Right lobe of liver (tissue), 4 donors: Measurements from ENCODE around the gene PDE4B.

ENCODE experiments used
- CTCF ChIP-seq, 4 donors: fragments of 200-600 bp in 3 of 4; fragments of 450-650 bp in 1 of 4; IDR thresholded peaks; one replicate each; pipeline versions ENCODE4 v1.5.1 to v1.8.0; 2016 to 2022; ENCODE audit warnings: antibody characterized with exemption in 4 of 4, mild to moderate bottlenecking in 2 of 4
- POLR2A ChIP-seq: fragments of 450-650 bp; IDR thresholded peaks from one replicate; pipeline ENCODE4 v1.6.1; 2017; ENCODE audit warnings: antibody characterized with exemption, mild to moderate bottlenecking
- donor health status: DM: no; HTN: no; CAD: no.
- donor health status: DM: no; HTN: no; CAD: no.
- donor health status: DM: no; HTN: yes; CAD: no.

- TF ChIP-seq CTCF (IDR thresholded peaks at IDR 0.05), result no peak
- TF ChIP-seq POLR2A, result no peak
Observed at GRCh38 chr1:66074147-66074546, 281.5 kb downstream of the PDE4B start.
